ELF-1 (cell line): ENCODE results near the gene HPS1.

Experiments
- DNase-seq: peaks from one replicate; pipeline ENCODE4 v3.0.0-alpha.2; 2016; ENCODE audit warnings: low read depth, low spot score

The HPS1 gene

DNA sequence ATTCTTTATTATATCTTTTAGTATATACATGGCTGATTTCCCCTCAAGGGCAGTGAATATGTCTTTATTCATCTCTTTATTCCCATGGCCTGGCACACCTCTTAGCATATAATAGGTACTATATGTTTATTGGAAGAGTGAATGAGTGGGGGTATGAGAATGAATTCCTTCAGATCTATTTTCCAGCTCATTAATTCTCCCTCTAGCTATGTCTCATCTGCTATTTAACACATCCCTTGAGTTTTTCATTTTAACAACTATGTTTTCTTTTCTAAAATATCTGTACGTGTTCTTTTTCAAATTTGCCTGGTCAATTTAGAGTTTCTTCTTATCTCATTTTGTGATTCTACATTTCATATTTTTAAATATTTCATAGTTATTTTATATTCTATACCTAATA lies 14.4 kb downstream of the HPS1 start:
- no peak for DNase-seq

DNA sequence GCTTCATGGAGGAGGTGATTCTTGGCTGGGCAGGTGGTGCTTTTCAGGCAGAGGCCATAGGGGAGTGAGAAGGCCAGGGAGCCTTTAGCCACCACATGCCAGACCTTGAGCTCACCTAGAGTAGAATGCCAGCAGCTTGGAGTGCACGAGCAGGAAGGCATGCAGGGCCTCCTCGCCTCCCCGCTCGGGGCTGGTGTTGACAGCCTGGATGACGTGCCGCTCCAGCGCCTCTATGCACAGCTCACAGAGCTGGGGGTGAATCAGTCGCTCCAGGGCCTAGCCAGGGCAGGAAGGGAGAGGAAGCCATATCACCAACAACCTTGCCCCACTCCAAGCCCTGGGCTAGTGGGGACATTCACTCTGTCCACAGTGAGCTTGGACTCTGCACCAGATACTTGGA lies 15.7 kb downstream of the HPS1 start:
- no peak for DNase-seq

DNA sequence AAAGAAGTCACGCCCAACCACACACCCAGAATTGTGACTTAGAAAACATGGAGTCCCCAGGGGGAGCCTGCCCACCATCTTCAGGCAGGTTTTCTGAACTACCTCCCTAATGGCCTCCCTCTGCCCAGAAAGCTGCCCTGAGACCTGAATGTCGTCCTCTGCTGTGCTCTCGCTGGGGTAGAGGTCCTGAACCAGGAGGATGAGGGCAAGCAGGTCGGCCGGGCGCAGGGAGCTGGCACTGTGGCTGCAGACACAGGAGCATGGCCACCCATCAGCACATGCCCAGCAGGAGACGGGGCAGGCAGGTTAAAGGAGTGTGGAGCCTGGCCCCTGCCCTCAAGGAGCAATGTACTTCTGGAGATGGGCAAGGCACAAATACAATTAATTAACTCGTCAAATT lies 16.3 kb downstream of the HPS1 start:
- no peak for DNase-seq

DNA sequence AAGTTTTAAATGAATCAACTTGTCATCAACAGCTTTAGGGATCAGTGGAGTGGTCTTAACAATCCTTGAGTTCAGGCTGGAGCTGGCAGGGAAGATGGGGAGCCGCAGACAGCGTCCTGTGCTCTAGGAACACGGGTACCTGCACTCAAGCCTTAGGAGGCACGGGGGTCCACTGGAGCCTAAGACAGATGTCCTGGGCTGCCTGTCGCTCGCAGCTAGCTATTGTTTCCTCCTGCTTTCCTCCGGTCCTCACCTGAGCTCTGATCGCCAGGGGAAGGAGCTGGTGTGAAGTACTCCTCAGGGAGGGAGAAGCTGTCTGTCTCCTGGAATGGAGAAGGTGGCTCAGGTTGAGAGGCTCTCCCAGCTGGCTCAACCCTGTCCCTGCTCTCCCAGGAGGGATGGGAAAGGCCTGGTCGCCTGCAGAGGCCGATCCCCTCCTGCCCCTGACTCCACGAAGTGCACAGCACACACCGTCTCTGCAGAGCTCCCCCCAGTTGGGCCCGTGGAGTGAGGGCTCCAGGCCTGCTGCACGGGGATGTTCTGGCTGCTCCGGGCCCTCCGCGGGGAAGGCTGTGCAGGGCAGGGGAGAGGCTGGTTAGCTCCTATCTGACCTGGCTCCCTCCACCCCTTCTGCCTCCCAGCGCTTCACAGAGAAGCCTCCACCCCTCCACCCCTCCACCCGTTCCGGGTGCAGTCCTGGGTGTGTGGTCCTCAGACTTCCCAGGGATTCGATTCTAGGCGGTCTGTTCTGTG lies 17.2 kb downstream of the HPS1 start:
- DNase-seq, result no peak

DNA sequence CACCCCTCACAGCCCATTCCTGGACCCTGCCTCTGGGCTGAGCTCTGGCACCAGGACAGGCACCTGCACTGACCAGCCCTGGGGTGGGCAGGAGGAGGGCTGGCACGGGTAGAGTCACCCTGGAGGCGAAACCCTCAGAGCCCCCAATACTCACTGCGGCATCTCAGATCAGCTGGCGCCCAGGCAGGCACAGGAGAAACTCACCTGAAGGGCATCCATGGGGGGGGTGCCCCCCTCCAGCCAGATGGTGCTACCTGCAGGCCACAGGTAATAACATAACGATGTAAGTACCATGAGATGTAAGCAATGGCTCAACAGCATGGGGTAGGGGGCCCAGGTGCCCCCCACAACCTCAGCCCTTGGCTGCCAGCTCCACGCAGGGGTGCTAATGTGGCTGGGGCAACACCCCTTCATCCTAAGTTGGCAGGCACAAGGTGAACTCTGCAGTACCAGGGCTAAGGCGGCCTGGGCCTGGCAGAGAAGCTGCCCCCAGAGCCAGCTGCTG lies 19.7 kb downstream of the HPS1 start:
- DNase-seq, result no peak

DNA sequence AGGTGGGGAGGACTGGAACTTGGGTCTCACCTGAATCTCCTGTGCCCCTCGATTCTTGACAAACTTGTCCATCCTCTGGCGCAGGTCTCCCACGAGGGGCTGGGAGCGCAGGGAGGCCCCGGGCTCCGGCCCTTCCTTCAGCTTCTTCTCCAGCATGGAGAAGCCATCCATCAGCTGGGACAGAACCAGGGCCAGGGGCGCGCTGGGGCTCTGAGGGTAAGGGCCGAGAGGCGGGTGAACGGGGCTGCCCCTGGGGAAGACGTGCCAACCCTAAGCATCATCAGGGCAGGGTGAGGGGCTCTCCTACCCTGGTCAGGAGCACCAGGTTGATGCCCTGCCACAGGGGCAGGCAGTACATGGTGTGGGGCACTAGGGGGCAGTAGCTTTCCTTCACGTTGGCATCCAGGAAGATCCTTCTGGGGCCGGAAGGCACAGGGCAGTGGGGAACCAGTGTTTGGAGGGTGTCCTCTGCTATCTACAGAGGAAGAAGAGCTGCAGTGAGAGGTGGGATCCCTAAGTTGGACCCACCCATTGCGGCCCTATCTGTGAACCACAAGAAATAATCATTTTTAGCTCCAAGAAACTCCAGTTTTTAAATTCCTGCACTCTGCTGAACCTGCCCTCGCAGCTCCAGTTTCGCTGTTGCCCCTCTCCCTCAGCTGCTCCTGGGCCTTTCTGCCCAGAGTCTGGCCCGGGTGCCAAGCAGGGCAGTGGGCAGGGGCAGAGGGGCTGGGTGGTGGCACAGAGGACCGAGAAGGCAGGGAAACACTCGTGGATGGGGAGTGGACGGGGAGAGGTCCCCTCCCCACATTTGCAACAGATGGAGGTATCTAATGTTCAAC lies 21.0 kb downstream of the HPS1 start:
- DNase-seq, result peak; percentile 72

DNA sequence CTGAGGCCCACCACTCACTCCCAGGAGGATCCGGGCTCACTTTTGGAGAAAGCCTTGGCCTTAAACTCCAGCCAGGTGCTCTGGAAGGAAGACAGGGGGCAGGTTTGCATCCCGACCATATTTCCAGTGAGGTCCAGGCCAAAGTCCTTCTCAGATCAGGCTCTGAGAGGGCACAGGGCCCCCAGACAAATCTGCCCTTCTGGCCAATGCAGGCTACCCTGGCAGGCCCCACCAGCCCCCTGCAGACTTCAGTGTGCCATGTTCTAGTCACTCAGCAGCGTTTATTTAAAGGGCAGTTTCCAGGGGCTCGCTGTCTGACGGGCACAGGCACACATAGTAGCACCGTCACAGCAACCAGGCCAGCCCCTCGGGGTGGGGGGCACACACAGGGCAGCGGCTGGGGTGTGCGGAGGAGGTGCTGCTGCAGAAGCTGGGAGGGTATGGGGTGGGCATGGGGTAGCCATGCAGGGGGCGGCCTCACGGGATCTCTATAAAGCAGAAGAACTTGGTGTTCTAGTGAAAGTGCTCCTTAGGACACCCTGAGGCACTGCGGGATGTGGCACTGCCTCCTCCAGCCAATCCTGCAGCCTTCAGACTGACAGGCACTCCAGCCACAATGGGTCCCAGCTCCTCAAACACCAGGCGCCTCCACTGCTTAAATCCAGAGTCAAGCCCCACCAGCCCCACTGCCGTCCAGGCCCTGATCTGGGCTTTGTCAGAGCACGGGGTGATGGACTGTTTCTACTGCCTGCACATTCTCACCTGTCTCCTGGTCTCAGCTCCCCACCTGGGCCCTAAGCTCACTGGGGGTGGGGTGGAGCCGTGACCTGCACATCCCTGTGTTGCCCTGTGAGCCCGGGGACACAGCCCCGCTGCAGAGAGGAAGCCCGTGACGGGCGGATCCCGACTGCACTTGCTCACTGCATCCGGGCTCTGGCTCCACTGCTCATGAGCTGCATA lies 22.2 kb downstream of the HPS1 start:
- DNase-seq, result peak; percentile 75

DNA sequence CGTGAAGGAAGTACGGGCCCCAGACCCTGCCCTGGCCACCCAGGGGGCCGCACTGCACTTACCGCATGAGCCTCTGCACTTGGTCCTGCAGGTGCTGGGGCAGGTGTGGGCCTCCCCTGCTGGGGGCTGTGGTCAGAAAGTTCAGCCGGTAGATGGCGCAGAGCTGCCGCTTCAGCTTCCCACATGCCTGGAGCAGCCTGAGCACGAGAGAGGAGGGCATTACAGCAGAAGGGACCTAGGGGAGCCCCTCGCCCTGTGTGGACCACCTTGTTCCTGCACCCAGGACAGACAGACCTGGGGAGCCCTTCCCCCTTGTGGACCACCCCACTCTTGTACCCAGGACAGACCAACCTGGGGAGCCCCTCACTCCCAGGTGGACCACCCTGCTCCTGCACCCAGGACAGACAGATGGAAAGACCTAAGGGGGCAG lies 23.0 kb downstream of the HPS1 start:
- DNase-seq, result peak; percentile 87

DNA sequence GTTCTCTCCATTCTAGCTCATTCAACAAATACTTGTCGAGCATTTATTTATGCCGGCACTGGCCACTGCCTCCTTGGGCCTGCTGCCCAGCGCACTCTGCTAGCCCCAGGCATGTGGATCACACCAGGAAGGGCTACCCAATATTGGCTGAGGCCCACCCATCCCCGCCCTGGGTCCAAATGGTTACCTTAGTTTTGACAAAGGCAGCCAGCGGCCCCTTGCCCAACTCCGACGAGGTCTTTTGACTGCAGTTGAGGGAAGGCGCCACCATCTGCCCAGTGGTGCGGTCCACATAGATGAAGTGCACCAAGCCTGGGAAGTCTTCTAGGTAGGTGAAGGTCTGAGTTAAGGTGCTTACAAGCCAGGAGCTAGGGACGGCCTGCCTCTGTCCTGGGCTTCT lies 24.6 kb downstream of the HPS1 start:
- DNase-seq, result no peak

DNA sequence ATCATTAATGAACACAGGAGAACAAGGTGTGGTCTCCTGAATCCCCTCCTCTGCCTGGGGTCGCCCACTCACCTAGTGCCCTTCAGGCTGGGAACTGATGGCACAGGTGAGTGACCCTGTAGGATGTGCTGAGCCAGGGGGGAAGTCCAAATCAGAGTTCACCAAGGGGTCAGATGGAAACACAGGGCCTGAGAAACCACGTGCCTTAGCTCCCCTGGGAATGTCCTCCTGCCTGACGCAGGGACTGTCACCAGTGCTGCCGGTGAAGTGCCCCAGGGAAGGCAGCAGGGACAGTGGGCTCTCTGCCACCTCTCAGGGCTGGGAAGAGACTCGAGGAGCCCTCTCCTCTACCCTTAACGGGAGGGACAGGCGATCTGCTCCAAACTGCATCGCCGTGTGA lies 25.9 kb downstream of the HPS1 start:
- DNase-seq, result no peak

DNA sequence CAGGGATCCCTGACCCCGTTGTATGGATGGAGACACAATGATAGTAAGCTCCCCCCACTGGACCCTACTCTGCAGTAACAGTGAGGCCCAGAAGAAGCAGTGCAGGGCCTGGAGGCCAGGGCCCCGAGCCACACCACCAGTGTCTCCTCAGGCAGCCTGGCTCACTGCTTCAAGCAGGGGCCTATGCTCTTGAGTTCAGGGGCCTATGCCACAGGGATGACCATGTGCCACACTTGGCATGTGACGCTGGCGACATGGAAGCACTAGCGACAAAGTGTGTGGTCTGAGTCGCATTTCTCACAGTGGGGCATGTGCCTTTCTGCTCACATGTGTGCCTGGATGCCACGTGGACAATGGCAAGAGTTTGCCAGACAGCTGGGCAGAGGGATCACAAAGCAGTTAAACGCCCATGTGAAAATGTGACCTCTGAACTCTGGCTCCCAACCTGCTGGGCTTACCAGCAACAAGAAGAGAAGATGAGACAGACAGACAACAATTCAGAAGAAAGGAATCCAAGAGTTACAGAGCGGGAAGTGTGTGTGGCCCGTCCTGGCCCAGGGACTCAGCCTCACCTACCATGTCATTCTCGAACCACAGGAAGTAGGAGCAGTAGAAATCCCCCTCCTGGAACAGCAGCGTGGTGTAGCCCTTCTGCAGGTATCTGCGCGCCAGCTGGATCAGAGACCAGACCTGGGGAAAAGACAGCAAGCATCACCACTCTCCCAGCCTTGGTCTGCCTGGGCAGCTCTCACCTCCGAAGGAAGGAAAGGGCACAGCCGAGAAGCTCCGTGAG lies 27.1 kb downstream of the HPS1 start:
- no peak for DNase-seq

DNA sequence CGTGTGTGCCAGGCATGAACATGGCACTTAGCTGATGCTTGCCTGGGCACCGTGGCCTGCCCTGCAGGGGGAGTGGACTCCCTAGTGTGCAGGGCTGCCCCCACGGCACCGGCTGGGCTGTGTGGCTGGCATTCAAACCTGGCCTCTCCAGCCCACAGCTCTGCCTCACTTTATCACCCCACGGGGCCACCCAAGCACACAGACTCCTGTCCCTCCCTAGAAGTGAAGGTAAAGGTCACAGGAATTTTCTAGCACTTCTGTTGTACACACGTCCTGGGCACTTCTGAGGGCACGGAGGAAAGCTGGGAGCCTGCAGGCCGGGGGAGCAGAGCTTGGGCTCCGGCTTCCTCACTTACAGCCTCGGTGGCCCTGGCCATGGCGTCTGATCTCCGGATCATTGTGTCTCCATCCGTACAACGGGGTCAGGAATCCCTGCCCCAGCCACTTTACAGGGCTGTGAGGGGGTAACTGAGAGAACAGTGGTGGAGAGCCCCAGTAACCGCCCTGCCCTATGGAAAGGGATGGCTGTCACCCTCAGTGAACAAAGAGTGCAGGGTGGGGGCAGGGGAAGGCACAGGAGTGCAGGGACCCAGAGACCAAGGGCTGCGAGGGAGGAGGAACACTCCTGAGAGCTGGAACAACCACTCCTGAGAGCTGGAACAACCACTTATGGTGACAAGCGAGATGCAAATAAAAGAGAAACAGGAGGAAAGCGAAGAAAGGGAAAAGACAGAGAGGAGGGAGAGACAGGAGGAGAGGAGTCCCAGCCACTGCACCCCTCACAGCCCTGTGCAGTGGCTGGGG lies 27.9 kb downstream of the HPS1 start:
- DNase-seq, result no peak

DNA sequence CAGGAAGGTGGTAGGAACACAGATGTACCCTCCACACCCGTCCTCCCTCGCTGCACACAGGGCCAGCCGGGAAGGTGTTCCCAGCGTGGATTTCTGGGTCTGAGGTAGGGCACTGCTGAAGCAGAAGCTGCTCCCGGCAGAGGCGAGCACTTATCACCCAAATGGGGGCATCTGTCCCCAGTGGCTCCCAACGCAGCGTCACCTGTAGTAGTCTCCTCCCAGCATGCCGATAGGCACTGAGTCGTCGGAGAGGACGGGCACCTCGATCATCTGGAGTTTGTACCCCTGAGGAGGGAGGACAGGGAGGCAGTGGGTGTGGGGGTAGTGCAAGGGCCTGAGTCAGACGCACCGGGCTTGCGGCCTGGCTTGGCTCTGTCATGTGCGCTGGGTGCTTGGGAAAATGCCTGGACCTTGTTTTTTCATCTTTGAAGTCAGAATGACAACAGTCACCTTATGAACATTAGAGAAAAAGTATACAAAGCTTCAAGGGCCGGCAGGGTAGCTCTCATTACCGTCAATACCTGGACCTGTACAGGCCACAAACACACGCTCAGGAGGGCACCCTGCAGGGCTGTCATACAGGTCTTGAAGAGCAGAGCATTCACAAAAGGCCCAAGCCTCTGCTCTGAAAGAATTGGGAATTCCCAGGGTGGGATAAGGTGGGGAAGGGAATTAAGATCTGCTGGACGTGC lies 28.6 kb downstream of the HPS1 start:
- DNase-seq, result no peak

DNA sequence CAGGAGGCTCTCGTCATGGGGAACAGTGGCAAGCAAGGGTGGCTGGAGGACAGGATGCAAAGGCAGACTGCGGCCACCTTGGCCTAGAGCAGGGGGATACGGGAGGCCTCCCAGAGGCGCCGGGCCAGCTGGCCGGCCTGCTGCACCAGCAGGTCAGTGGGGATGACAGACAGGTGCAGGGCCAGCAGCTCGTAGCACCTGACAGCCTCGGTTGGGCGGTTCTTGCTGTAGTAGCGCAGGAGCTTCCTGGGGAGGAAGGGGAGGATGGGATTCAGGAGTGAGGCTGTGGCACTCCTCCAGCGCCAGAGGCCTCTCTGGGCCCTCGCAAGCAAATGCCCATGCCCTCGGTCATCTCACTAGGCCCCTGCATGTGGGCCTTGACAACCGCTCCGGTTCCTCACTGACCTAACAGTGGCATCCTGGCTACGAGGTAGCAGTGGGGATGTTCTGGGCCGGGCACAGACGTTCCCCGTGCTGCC lies 29.2 kb downstream of the HPS1 start:
- no peak for DNase-seq

DNA sequence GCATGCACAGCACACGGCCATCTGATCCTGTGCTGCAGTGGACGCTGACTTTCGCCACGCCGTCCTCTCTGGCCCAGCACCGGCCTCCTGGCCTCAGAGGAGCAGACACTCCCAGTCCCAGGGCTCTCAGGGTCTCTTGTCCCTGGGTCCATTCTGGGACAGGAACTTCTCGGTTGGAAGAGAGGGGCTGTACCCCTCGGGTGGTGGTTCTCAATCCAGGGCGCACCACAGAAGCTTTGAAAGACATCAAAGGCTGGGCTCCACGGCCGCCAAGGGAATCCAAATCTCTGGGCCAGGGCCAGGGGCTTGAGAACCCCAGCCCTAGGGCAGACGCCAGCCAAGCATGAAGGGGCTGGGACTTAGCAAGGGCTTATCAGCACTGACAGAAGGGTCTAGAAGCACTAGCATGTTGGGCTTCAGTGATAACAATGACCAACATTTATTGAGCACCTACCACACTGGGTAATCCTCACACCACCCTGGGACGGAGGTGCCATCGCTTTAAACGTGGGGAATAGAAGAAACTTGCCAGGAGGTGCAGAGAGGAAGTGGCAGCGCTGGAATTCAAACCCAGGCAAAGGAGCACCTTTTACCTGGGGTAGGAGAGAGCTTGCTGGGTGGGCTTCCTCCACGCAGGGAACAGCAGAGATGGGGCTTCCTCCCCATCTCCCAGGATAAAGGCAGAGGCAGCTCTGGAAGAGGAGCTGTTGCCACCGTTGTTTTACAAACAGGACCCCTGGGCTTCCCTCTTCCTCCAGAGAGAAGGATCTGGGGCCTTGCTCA lies 29.9 kb downstream of the HPS1 start:
- DNase-seq, result no peak

DNA sequence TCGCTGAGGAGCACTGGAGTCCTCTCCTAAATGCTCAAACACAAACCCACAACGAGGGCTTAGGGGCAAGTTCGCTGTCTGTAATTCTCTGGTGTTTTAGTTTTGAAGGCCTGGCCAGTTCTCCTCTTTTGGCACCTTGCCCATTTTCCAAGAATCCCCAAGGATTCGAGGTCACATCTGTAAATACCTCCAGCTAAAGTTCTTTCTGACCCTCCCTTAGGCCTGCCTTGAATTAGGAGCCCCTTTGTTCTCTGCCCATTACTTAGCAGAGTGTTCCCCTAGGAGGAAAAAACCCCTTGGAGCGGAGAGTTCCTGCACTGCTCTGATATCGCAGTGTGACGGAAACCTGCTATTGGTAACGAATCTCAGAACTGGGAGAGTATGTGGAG lies 31.0 kb downstream of the HPS1 start:
- no peak for DNase-seq

DNA sequence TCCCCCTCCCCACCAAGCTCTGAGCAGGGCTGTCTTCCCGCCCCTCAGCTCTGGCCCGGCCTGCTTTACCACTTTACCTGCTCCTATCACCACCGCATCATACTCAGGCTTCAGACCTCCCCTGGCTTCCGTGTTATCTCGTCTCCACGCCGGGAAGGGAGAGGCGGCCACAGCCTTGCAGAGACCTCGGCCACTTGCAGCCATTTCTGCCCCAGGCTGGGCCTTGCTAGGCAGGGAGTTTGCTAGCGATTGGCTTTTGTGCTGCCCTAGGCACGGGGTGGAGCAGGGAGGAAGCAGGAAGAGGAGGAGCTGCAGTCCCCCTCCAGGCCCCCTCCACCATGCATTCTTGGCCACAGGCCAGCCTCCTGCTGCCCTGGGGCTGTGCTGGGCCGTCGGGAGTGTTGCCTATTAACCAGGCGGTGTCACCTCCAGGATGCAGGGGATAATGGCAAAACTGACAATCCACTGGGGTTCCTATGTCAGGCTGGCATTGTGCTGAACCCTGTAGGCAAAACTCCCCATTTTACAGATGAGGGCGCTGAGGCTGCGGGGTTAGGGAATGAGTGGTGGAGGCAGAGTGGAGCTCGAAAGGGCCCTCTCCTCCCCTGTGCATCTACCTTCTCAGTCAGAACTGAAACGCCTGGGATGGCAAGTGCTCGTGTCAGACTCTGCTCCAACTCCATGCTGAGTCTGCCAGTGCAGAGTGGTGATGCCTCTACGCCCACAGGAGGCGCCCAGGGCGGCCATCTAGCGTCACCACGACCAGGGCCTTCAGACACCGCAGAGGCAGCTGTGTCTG lies 31.6 kb downstream of the HPS1 start, which contains the start of gene PYROXD2:
TSS of gene PYROXD2 (minus strand) at position 251 of the 799 bp plus-strand sequence. CDS start at position 204, 47 bp downstream.
- DNase-seq, result peak; percentile 97

DNA sequence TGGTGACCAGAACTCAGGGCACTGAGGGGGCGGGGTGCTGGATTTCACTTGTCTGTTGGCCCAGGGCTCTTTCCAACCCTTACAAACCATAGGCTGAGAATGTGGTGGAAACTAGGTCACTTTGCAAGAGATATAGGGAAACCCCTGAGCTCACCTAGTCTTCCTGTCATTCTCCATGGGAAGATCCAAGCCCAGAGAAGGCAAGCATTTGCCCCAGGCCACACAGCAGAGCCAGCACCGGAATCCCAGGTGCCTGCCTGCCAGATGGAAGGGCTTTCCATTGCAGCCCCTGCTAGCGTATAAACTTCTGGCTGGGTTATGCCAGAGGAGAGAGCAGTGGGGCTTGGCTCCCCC lies 32.2 kb downstream of the HPS1 start:
- DNase-seq, result no peak
